MM.1S (cell line): ENCODE measurements around the gene ZMPSTE24.

Experiments used
- DNase-seq: peaks from one replicate; pipeline ENCODE4 v3.0.0-alpha.2; 2015
- H2AFZ ChIP-seq: fragments of 300-600 bp; sonication (generic); 2 replicates; pipeline ENCODE4 v1.6.0; 2016; ENCODE audit warnings: antibody characterized with exemption, low read length
- H3F3A ChIP-seq: fragments of 300-600 bp; sonication (generic); 2 replicates; pipeline ENCODE4 v1.6.1; 2016; ENCODE audit warnings: mild to moderate bottlenecking, antibody characterized with exemption, low read length, moderate library complexity, mixed read lengths; ENCODE audit not compliant: insufficient read depth
- H3K27ac ChIP-seq: fragments of 300-600 bp; sonication (generic); 2 replicates; pipeline ENCODE4 v1.5.1; 2016; ENCODE audit warnings: mild to moderate bottlenecking, low read length
- H3K27me3 ChIP-seq: fragments of 300-600 bp; sonication (generic); replicated peaks from 2 replicates; pipeline ENCODE4 v1.6.0; 2016; ENCODE audit warnings: low read length; ENCODE audit not compliant: insufficient read depth
- H3K36me3 ChIP-seq: fragments of 300-600 bp; sonication (generic); replicated peaks from 2 replicates; pipeline ENCODE4 v1.6.1; 2016; ENCODE audit warnings: mild to moderate bottlenecking, low read length, mixed read lengths; ENCODE audit not compliant: insufficient read depth
- H3K4me1 ChIP-seq: fragments of 300-600 bp; sonication (generic); 2 replicates; pipeline ENCODE4 v1.6.1; 2016; ENCODE audit warnings: low read length, mixed read lengths
- H3K4me2 ChIP-seq: fragments of 300-600 bp; sonication (generic); 2 replicates; pipeline ENCODE4 v1.6.0; 2016; ENCODE audit warnings: low read depth, low read length
- H3K4me3 ChIP-seq: fragments of 300-600 bp; sonication (generic); 2 replicates; pipeline ENCODE4 v1.5.1; 2016; ENCODE audit warnings: low read length, mixed read lengths
- H3K79me2 ChIP-seq: fragments of 300-600 bp; sonication (generic); 2 replicates; pipeline ENCODE4 v1.6.1; 2016; ENCODE audit warnings: mixed run types, low read length, mixed read lengths
- H3K9ac ChIP-seq: fragments of 300-600 bp; sonication (generic); 2 replicates; pipeline ENCODE4 v1.6.1; 2016; ENCODE audit warnings: low read length, mixed read lengths
- H3K9me2 ChIP-seq: fragments of 300-600 bp; sonication (generic); replicated peaks from 2 replicates; pipeline ENCODE4 v1.6.1; 2016; ENCODE audit warnings: mild to moderate bottlenecking, low read length, mixed read lengths; ENCODE audit not compliant: insufficient read depth
- H3K9me3 ChIP-seq: fragments of 300-600 bp; sonication (generic); replicated peaks from 2 replicates; pipeline ENCODE4 v1.6.1; 2016; ENCODE audit warnings: mild to moderate bottlenecking, low read length, mixed read lengths; ENCODE audit not compliant: insufficient read depth
- H4K20me1 ChIP-seq: fragments of 300-600 bp; sonication (generic); 2 replicates; pipeline ENCODE4 v1.6.1; 2016; ENCODE audit warnings: mild to moderate bottlenecking, low read length, moderate library complexity, mixed read lengths; ENCODE audit not compliant: insufficient read depth
- CTCF ChIP-seq: fragments of 300-600 bp; sonication (generic); IDR thresholded peaks from 2 replicates; pipeline ENCODE4 v1.5.1; 2016; ENCODE audit warnings: antibody characterized with exemption, low read length, mixed read lengths
- EZH2 ChIP-seq: fragments of 300-600 bp; sonication (generic); optimal IDR thresholded peaks from 2 replicates; pipeline ENCODE3; 2017; ENCODE audit warnings: low read depth, mild to moderate bottlenecking, antibody characterized with exemption, low read length, mixed read lengths
- EZH2phosphoT487 ChIP-seq: fragments of 300-600 bp; sonication (generic); IDR thresholded peaks from 2 replicates; pipeline ENCODE4 v1.6.1; 2018; ENCODE audit warnings: antibody characterized with exemption, low read length

Gene ZMPSTE24

GRCh38 chr1:40301541-40302299 is 43.7 kb downstream of the ZMPSTE24 start:
- H3K4me2 ChIP-seq: no peak overlapping the region
- no peak overlapping the region for H3K9ac ChIP-seq
- H2AFZ ChIP-seq: no peak overlapping the region
- no peaks in the 10 kb centered on the region for H3K9me2 ChIP-seq
- TF ChIP-seq CTCF: no peak
- H3K27ac ChIP-seq: no peak overlapping the region
- H3K4me3 ChIP-seq: no peak overlapping the region
- H3K4me1 ChIP-seq: no peaks in the 10 kb centered on the region
- no peaks in the 10 kb centered on the region for H4K20me1 ChIP-seq
- DNase-seq: no peak
- no peaks in the 10 kb centered on the region for H3K27me3 ChIP-seq
- H3F3A ChIP-seq: no peaks in the 10 kb centered on the region
- no peaks in the 10 kb centered on the region for H3K9me3 ChIP-seq
- no peaks in the 10 kb centered on the region for H3K36me3 ChIP-seq
- H3K79me2 ChIP-seq: no peaks in the 10 kb centered on the region

GRCh38 chr1:40302475-40302874 is 44.4 kb downstream of the ZMPSTE24 start:
- Histone ChIP-seq H3K27ac (no peak overlapping the region), H3F3A (no peaks in the 10 kb centered on the region), H3K4me2 (no peak overlapping the region), H3K9me2 (no peaks in the 10 kb centered on the region), H3K9ac (no peak overlapping the region), H3K9me3 (no peaks in the 10 kb centered on the region), H3K4me3 (no peak overlapping the region), H3K27me3 (no peaks in the 10 kb centered on the region), H3K79me2 (no peaks in the 10 kb centered on the region), H4K20me1 (no peaks in the 10 kb centered on the region), H2AFZ (no peak overlapping the region), H3K36me3 (no peaks in the 10 kb centered on the region), H3K4me1 (no peaks in the 10 kb centered on the region)
- TF ChIP-seq EZH2phosphoT487: no peak
- no peak for TF ChIP-seq EZH2
- TF ChIP-seq CTCF: no peak
- DNase-seq: no peak

DNA sequence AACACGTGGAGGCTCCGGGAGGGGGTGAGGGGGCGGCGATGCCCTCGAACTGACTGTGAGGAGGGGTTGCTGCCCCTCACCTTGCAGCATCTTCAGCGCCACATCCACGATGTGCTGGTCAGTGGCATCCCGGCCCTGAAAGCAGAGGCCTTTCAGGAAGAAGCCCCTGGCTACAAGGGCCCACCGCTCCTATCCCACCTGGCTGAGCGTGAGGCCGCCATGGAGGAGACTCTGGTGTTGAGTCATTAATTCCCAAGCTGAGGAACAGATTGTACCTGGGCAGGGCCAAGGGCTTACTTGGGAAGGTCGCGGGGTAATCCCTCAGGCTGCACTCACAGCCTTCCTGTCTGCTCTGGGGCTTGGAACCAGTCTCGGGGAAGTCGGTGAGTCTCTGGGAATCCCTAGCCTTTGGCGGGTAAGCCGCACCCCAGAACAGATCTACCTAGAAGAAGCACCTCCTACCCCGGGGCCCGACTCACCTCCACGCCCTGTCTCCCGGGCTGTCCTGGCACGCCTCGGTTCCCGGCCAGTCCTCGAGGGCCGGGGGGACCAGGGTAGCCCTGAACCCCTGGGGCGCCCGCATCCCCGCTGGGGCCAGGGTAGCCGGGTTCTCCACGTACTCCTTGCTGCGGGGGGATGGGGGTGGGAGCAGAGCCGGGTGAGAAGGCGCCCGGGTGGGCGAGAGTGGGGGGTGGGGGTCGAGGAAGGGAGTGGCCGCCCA is 45.2 kb downstream of the ZMPSTE24 start:
- Histone ChIP-seq H4K20me1 (no peaks in the 10 kb centered on the region), H3K9me2 (no peaks in the 10 kb centered on the region), H3K79me2 (no peaks in the 10 kb centered on the region), H3K9ac (no peak overlapping the region), H3K27me3 (no peaks in the 10 kb centered on the region), H3K4me1 (no peaks in the 10 kb centered on the region), H3K27ac (no peak overlapping the region), H3K4me3 (no peak overlapping the region), H3K36me3 (no peaks in the 10 kb centered on the region), H3F3A (no peaks in the 10 kb centered on the region), H3K9me3 (no peaks in the 10 kb centered on the region), H2AFZ (no peak overlapping the region), H3K4me2 (no peak overlapping the region)
- TF ChIP-seq CTCF: no peak
- TF ChIP-seq EZH2: no peak
- TF ChIP-seq EZH2phosphoT487: no peak
- no peak for DNase-seq
